NCI-H187 (cell line): Measurements from ENCODE around the gene CCDC92.

Source experiments
- DNase-seq, 2 experiments: peaks; one replicate each; lab custom pipeline; 2025; lab: John Stamatoyannopoulos, UW

The CCDC92 gene

GRCh38 chr12:124002021-124002644 lies 29.5 kb upstream of the CCDC92 start:
- DNase-seq: no peak

GRCh38 chr12:124001343-124001742 lies 28.7 kb upstream of the CCDC92 start:
- no peak for DNase-seq

- DNase-seq: no peak
These were observed 27.5 kb upstream of the CCDC92 start for GRCh38 chr12:124000111-124000510.

- no peak for DNase-seq
These were observed 26.3 kb upstream of the CCDC92 start for GRCh38 chr12:123998991-123999359.

GRCh38 chr12:123998344-123998990 lies 25.8 kb upstream of the CCDC92 start:
- no peak for DNase-seq

GRCh38 chr12:123997908-123998307 lies 25.3 kb upstream of the CCDC92 start:
- DNase-seq: no peak

- DNase-seq: no peak
These were observed 24.6 kb upstream of the CCDC92 start for GRCh38 chr12:123997033-123997822.

- no peak for DNase-seq
These were observed 23.9 kb upstream of the CCDC92 start for GRCh38 chr12:123996581-123996980.

- no peak for DNase-seq
These were observed 22.6 kb upstream of the CCDC92 start for GRCh38 chr12:123995023-123995748.

- DNase-seq: no peak
These were observed 19.6 kb upstream of the CCDC92 start for GRCh38 chr12:123992118-123992825.

- no peak for DNase-seq
These were observed 18.8 kb upstream of the CCDC92 start for GRCh38 chr12:123991372-123991951.

- no peak for DNase-seq
These were observed 17.9 kb upstream of the CCDC92 start for GRCh38 chr12:123990511-123990910.

GRCh38 chr12:123989753-123990152 lies 17.1 kb upstream of the CCDC92 start:
- no peak for DNase-seq

GRCh38 chr12:123989168-123989567 lies 16.5 kb upstream of the CCDC92 start:
- no peak for DNase-seq

- no peak for DNase-seq
These were observed 14.4 kb upstream of the CCDC92 start for GRCh38 chr12:123987022-123987421.

GRCh38 chr12:123986374-123986965 lies 13.8 kb upstream of the CCDC92 start:
- DNase-seq: no peak

GRCh38 chr12:123984903-123985302 lies 12.3 kb upstream of the CCDC92 start:
- no peak for DNase-seq

- no peak for DNase-seq
These were observed 11.3 kb upstream of the CCDC92 start for GRCh38 chr12:123983822-123984485.

GRCh38 chr12:123982269-123982668 lies 9.6 kb upstream of the CCDC92 start:
- no peak for DNase-seq

GRCh38 chr12:123979566-123979965 lies 6.9 kb upstream of the CCDC92 start:
- no peak for DNase-seq
